ENCODE data around the gene GRM7. TPM values are rescaled to one million over a fixed set of nuclear protein-coding genes. Genes with fewer than 3 reads are reported as not detected.

The GRM7 gene
- total and polyA plus RNA-seq, 2 donors (not counting 1 experiment from before 2014, with no cell fraction given) = not detected

DNA sequence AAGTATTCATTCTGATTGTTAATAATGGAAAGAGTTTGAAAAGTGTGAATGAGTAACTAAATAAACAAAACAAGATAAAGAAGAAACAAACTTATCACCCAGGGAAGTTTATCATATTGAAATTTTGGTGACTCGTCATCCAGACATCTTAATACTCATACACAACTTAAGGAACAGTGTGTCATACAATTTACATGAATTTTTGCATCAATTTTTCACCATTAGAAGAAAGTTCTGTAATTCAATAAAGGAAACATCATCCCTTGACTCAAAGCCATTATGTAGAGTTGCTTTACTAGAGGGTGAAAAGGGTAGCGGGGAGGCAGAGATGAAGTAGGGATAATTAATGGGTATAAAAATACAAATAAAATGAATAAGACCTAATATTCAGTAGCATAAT is 536.2 kb downstream of the GRM7 start:
- Histone ChIP-seq H2AFZ (ENCODE audit: insufficient read depth, low read depth, low read length, poor library complexity, severe bottlenecking) (no peak overlapping the region), H4K20me1 (ENCODE audit: control insufficient read depth, insufficient read depth, low read length, poor library complexity, severe bottlenecking) (no peaks in the 10 kb centered on the region), H3K9me3 (ENCODE audit: control extremely low read depth in 1 of 3, control insufficient read depth in 2 of 3, insufficient read depth in 1 of 3, low read length in 2 of 3) (peaks cover 0 to 10% (median 0%) of the 10 kb centered on the region in 3 donors), H3K27me3 (replicated peaks in 1 of 4; ENCODE audit: control extremely low read depth in 1 of 4, control insufficient read depth in 3 of 4, insufficient read depth in 4 of 4, low read length in 3 of 4) (no peaks in the 10 kb centered on the region), H3K4me2 (replicated peaks; ENCODE audit: low read depth, low read length, poor library complexity, severe bottlenecking) (no peak overlapping the region), H3K79me2 (ENCODE audit: control insufficient read depth, insufficient read depth, low read length) (no peaks in the 10 kb centered on the region), H3K9ac (ENCODE audit: low read length) (no peak overlapping the region), H3K36me3 (replicated peaks in 1 of 2; ENCODE audit: control extremely low read depth in 1 of 2, control insufficient read depth in 1 of 2, extremely low read depth in 1 of 2, insufficient read depth in 2 of 2, low read length in 1 of 2) (no peaks in the 10 kb centered on the region), H3K4me1 (ENCODE audit: control insufficient read depth in 2 of 2, insufficient read depth in 2 of 2, low read length in 2 of 2) (no peaks in the 10 kb centered on the region), H3K4me3 (ENCODE audit: control extremely low read depth in 1 of 5, extremely low read depth in 1 of 5, insufficient read depth in 1 of 5, low read depth in 2 of 5, low read length in 4 of 5) (no peak overlapping the region), H3K27ac (ENCODE audit: low read length in 2 of 2) (no peak overlapping the region)
- H3K27me3 Mint-ChIP-seq = no peaks in the 10 kb centered on the region
- H3K4me3 Mint-ChIP-seq = no peak overlapping the region
- H3K9me3 Mint-ChIP-seq (ENCODE audit: insufficient read depth) = no peaks in the 10 kb centered on the region
- no peak overlapping the region for H3K27ac Mint-ChIP-seq
- no peaks in the 10 kb centered on the region for H3K4me1 Mint-ChIP-seq
- CTCF ChIA-PET = no interaction called here
- DNase-seq (no peak), ATAC-seq (ENCODE audit: low read depth) (no peak)
- POLR2A ChIA-PET = no interaction called here
- intact Hi-C loops (cut with micrococcal nuclease) = no loop called here
- WGBS (ENCODE audit: insufficient coverage) = no CpG with 5 or more reads among the region's 2 CpGs
- TF ChIP-seq EZH2 (IDR thresholded peaks at IDR 0.05; ENCODE audit: borderline replicate concordance, insufficient read depth, low read depth, low read length, poor library complexity, severe bottlenecking) = no peak
- TF ChIP-seq, protein P1, sequence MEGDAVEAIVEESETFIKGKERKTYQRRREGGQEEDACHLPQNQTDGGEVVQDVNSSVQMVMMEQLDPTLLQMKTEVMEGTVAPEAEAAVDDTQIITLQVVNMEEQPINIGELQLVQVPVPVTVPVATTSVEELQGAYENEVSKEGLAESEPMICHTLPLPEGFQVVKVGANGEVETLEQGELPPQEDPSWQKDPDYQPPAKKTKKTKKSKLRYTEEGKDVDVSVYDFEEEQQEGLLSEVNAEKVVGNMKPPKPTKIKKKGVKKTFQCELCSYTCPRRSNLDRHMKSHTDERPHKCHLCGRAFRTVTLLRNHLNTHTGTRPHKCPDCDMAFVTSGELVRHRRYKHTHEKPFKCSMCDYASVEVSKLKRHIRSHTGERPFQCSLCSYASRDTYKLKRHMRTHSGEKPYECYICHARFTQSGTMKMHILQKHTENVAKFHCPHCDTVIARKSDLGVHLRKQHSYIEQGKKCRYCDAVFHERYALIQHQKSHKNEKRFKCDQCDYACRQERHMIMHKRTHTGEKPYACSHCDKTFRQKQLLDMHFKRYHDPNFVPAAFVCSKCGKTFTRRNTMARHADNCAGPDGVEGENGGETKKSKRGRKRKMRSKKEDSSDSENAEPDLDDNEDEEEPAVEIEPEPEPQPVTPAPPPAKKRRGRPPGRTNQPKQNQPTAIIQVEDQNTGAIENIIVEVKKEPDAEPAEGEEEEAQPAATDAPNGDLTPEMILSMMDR (IDR thresholded peaks at IDR 0.05) = no peak

DNA sequence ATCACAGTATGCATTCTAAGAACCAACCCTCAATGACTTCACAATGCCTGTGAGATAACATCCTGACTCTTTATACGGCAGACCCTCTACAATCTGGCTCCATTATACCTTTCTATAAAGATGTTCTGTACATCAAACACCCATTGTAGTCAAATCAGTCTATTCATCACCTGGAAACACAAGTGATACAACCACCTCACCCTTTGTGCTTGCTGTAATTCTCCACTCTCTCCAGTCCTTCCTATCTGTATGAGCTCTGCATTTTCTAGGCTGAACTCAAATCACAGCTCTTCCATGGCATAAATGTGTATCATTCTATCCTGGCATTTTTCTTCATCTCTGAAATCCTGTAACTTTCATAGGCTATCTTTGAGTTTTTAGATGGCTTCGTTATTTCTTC is 539.4 kb downstream of the GRM7 start:
- H3K27ac Mint-ChIP-seq = no peak overlapping the region
- intact Hi-C loops (cut with micrococcal nuclease) = no loop called here
- TF ChIP-seq, protein P1 (IDR thresholded peaks at IDR 0.05) = no peak
- TF ChIP-seq EZH2 (IDR thresholded peaks at IDR 0.05; ENCODE audit: borderline replicate concordance, insufficient read depth, low read depth, low read length, poor library complexity, severe bottlenecking) = no peak
- H3K9ac ChIP-seq (ENCODE audit: low read length) = no peak overlapping the region
- H3K4me3 Mint-ChIP-seq = no peak overlapping the region
- no peaks in the 10 kb centered on the region for H4K20me1 ChIP-seq (ENCODE audit: control insufficient read depth, insufficient read depth, low read length, poor library complexity, severe bottlenecking)
- DNase-seq (no peak), ATAC-seq (ENCODE audit: low read depth) (no peak)
- H3K4me1 Mint-ChIP-seq = no peaks in the 10 kb centered on the region
- H3K9me3 Mint-ChIP-seq (ENCODE audit: insufficient read depth) = peaks cover 2% of the 10 kb centered on the region
- no peaks in the 10 kb centered on the region for H3K36me3 ChIP-seq (replicated peaks in 1 of 2; ENCODE audit: control extremely low read depth in 1 of 2, control insufficient read depth in 1 of 2, extremely low read depth in 1 of 2, insufficient read depth in 2 of 2, low read length in 1 of 2)
- no peaks in the 10 kb centered on the region for H3K27me3 Mint-ChIP-seq
- no peaks in the 10 kb centered on the region for H3K9me3 ChIP-seq (ENCODE audit: control extremely low read depth in 1 of 3, control insufficient read depth in 2 of 3, insufficient read depth in 1 of 3, low read length in 2 of 3)
- no peak overlapping the region for H2AFZ ChIP-seq (ENCODE audit: insufficient read depth, low read depth, low read length, poor library complexity, severe bottlenecking)
- H3K4me1 ChIP-seq (ENCODE audit: control insufficient read depth in 2 of 2, insufficient read depth in 2 of 2, low read length in 2 of 2) = no peaks in the 10 kb centered on the region
- H3K4me2 ChIP-seq (replicated peaks; ENCODE audit: low read depth, low read length, poor library complexity, severe bottlenecking) = no peak overlapping the region
- no peaks in the 10 kb centered on the region for H3K79me2 ChIP-seq (ENCODE audit: control insufficient read depth, insufficient read depth, low read length)
- H3K27ac ChIP-seq (ENCODE audit: low read length in 2 of 2) = no peak overlapping the region
- 86% methylated on average over 1 of the region's 2 CpGs for WGBS (ENCODE audit: insufficient coverage)
- H3K27me3 ChIP-seq (replicated peaks in 1 of 4; ENCODE audit: control extremely low read depth in 1 of 4, control insufficient read depth in 3 of 4, insufficient read depth in 4 of 4, low read length in 3 of 4) = no peaks in the 10 kb centered on the region
- ChIA-PET CTCF (no interaction called here), POLR2A (no interaction called here)
- H3K4me3 ChIP-seq (ENCODE audit: control extremely low read depth in 1 of 5, extremely low read depth in 1 of 5, insufficient read depth in 1 of 5, low read depth in 2 of 5, low read length in 4 of 5) = no peak overlapping the region
